SK-N-SH treated with all-trans-retinoic acid at 6 μM for 48 hours (cell line): ENCODE data around the gene CSGALNACT2.

Experiments used
- ARNTL ChIP-seq: fragments of 450-650 bp; formaldehyde crosslinking; IDR thresholded peaks from 2 replicates; pipeline ENCODE4 v1.5.0; 2020; ENCODE audit warnings: low read depth, mild to moderate bottlenecking, moderate library complexity, borderline replicate concordance
- CSDC2 ChIP-seq: fragments of 250-450 bp; sonication (Bioruptor Pico); IDR thresholded peaks from 2 replicates; pipeline ENCODE4 v1.5.0; 2020; ENCODE audit warnings: mild to moderate bottlenecking, moderate library complexity
- CSRNP3 ChIP-seq: fragments of 250-450 bp; sonication (Bioruptor Pico); IDR thresholded peaks from 2 replicates; pipeline ENCODE4 v1.5.1; 2021; ENCODE audit warnings: mild to moderate bottlenecking, moderate library complexity
- ESRRG ChIP-seq: fragments of 250-450 bp; sonication (Bioruptor Pico); IDR thresholded peaks from 2 replicates; pipeline ENCODE4 v1.6.1; 2021; ENCODE audit warnings: mild to moderate bottlenecking
- PATZ1 ChIP-seq: fragments of 250-450 bp; sonication (Bioruptor Pico); IDR thresholded peaks from 2 replicates; pipeline ENCODE4 v1.8.0; 2020; ENCODE audit warnings: mild to moderate bottlenecking, moderate library complexity, borderline replicate concordance
- PPARA ChIP-seq: fragments of 250-450 bp; sonication (Bioruptor Pico); IDR thresholded peaks from 2 replicates; pipeline ENCODE4 v1.5.0; 2020; ENCODE audit warnings: mild to moderate bottlenecking, borderline replicate concordance
- SNAI2 ChIP-seq: fragments of 250-450 bp; sonication (Bioruptor Pico); IDR thresholded peaks from 2 replicates; pipeline ENCODE4 v1.5.0; 2020; ENCODE audit warnings: mild to moderate bottlenecking, moderate library complexity
- TOX ChIP-seq: fragments of 250-450 bp; sonication (Bioruptor Pico); IDR thresholded peaks from 2 replicates; pipeline ENCODE4 v1.8.0; 2021; ENCODE audit warnings: mild to moderate bottlenecking, moderate library complexity, borderline replicate concordance
- TSHZ2 ChIP-seq: fragments of 250-450 bp; sonication (Bioruptor Pico); IDR thresholded peaks from 2 replicates; pipeline ENCODE4 v1.5.0; 2020; ENCODE audit warnings: mild to moderate bottlenecking, moderate library complexity
- ZFP3 ChIP-seq: fragments of 250-450 bp; sonication (Bioruptor Pico); IDR thresholded peaks from 2 replicates; pipeline ENCODE4 v1.5.0; 2020; ENCODE audit warnings: mild to moderate bottlenecking, moderate library complexity
- ZNF565 ChIP-seq: fragments of 450-650 bp; formaldehyde crosslinking; conservative IDR thresholded peaks from 2 replicates; pipeline ENCODE4 v1.5.0; 2020; ENCODE audit warnings: low read depth, mild to moderate bottlenecking, moderate library complexity
- ZNF70 ChIP-seq: fragments of 450-650 bp; formaldehyde crosslinking; IDR thresholded peaks from 2 replicates; pipeline ENCODE4 v1.5.0; 2020; ENCODE audit warnings: mild to moderate bottlenecking, moderate library complexity
- ZNF8 ChIP-seq: fragments of 450-650 bp; formaldehyde crosslinking; IDR thresholded peaks from 2 replicates; pipeline ENCODE4 v1.5.0; 2020; ENCODE audit warnings: mild to moderate bottlenecking, moderate library complexity

- TF ChIP-seq CSRNP3 (no peak), TOX (no peak), ZNF565 (CRISPR knock-in tag) (no peak), ZFP3 (CRISPR knock-in tag) (peak; percentile 81), ZNF8 (CRISPR knock-in tag) (no peak), ESRRG (CRISPR knock-in tag) (no peak), ARNTL (CRISPR knock-in tag) (no peak), TSHZ2 (no peak), ZNF70 (CRISPR knock-in tag) (no peak), PPARA (CRISPR knock-in tag) (no peak), PATZ1 (CRISPR knock-in tag) (no peak), CSDC2 (CRISPR knock-in tag) (no peak), SNAI2 (no peak)
Measured at GRCh38 chr10:43229208-43230061, 91.2 kb downstream of the CSGALNACT2 start.
